PC-9 (cell line): Measurements from ENCODE around the gene OSTN. TPM values are rescaled to one million over a fixed set of nuclear protein-coding genes. Genes with fewer than 3 reads are reported as not detected.

Experiments
- BruUV-seq: library from RNA; stranded (reverse); fragments of 400-500 nt; replicated peaks from 2 replicates; lab custom pipeline; 2021; lab: Mats Ljungman, UMichigan
- CTCF ChIA-PET: fragments of 300-600 bp; sonication (Branson Sonifier 250); formaldehyde crosslinking; loops from one replicate; lab custom pipeline; 2022; ENCODE audit warnings: antibody characterized with exemption; lab: Charles Lee
- POLR2A ChIA-PET: fragments of 300-600 bp; sonication (Branson Sonifier 250); formaldehyde crosslinking; loops from one replicate; lab custom pipeline; 2022; ENCODE audit warnings: antibody characterized with exemption; ENCODE audit not compliant: unreplicated experiment; lab: Charles Lee
- DNase-seq, 2 experiments: peaks; one replicate each; pipeline versions ENCODE4 v3.0.0 to v3.0.0-alpha.2; 2015 to 2022; ENCODE audit warnings: mixed read lengths in 1 of 2
- H2AFZ ChIP-seq: fragments of 200-600 bp; sonication (generic); 2 replicates; pipeline ENCODE4 v1.8.1; 2017; ENCODE audit warnings: antibody characterized with exemption
- H3F3A ChIP-seq: fragments of 200-600 bp; sonication (generic); 2 replicates; pipeline ENCODE4 v1.8.1; 2017; ENCODE audit warnings: antibody characterized with exemption, mild to moderate bottlenecking, low read depth; ENCODE audit not compliant: insufficient read depth
- H3K27ac ChIP-seq: fragments of 200-600 bp; sonication (generic); 2 replicates; pipeline ENCODE4 v1.6.1; 2016; ENCODE audit warnings: mixed run types
- H3K27me3 ChIP-seq: fragments of 200-600 bp; sonication (generic); 2 replicates; pipeline ENCODE4 v1.6.1; 2016; ENCODE audit warnings: low read depth, mixed run types; ENCODE audit not compliant: insufficient read depth
- H3K36me3 ChIP-seq: fragments of 200-600 bp; sonication (generic); 2 replicates; pipeline ENCODE4 v1.6.1; 2016; ENCODE audit warnings: low read depth, mixed run types
- H3K4me1 ChIP-seq: fragments of 200-600 bp; sonication (generic); replicated peaks from 2 replicates; pipeline ENCODE4 v1.6.1; 2016; ENCODE audit warnings: mixed run types; ENCODE audit not compliant: insufficient read depth
- H3K4me2 ChIP-seq: fragments of 200-600 bp; sonication (generic); 2 replicates; pipeline ENCODE4 v1.6.1; 2017; ENCODE audit warnings: mixed run types
- H3K4me3 ChIP-seq: fragments of 200-600 bp; sonication (generic); 2 replicates; pipeline ENCODE4 v1.6.1; 2016; ENCODE audit warnings: mixed run types
- H3K79me2 ChIP-seq: fragments of 200-600 bp; sonication (generic); 2 replicates; pipeline ENCODE4 v1.6.1; 2017; ENCODE audit warnings: low read depth, mixed run types
- H3K9me2 ChIP-seq: fragments of 200-600 bp; sonication (generic); 2 replicates; pipeline ENCODE4 v1.8.1; 2017; ENCODE audit warnings: mild to moderate bottlenecking; ENCODE audit not compliant: insufficient read depth
- H3K9me3 ChIP-seq: fragments of 200-600 bp; sonication (generic); 2 replicates; pipeline ENCODE4 v1.8.1; 2016; ENCODE audit warnings: low read depth; ENCODE audit not compliant: insufficient read depth
- H4K20me1 ChIP-seq: fragments of 200-600 bp; sonication (generic); 2 replicates; pipeline ENCODE4 v1.8.1; 2017; ENCODE audit not compliant: insufficient read depth
- CTCF ChIP-seq: fragments of 200-600 bp; sonication (generic); conservative IDR thresholded peaks from 2 replicates; pipeline ENCODE4 v1.6.1; 2017; ENCODE audit warnings: mixed run types, antibody characterized with exemption, mild to moderate bottlenecking, moderate library complexity
- EZH2 ChIP-seq: fragments of 200-600 bp; sonication (generic); IDR thresholded peaks from 2 replicates; pipeline ENCODE4 v1.8.0; 2017; ENCODE audit warnings: antibody characterized with exemption, low read depth
- intact Hi-C: fragments of 100-400 bp; cut with micrococcal nuclease; formaldehyde crosslinking; loops from one replicate; pipeline ENCODE4 v1.10.0; 2022; ENCODE audit not compliant: unreplicated experiment
- total RNA-seq: library from RNA; stranded (reverse); gene quantifications from 2 replicates; pipeline ENCODE4 v1.2.3, GENCODE V29; 2021

The OSTN gene
- total RNA-seq, 1 experiment from 2014 or later, result not detected

- no peaks in the 10 kb centered on the region for H3K4me1 ChIP-seq
- no TSS peak for BruUV-seq
- TF ChIP-seq EZH2, result no peak
- TF ChIP-seq CTCF, result no peak
- H3K9me3 ChIP-seq, result no peaks in the 10 kb centered on the region
- no peaks in the 10 kb centered on the region for H3K79me2 ChIP-seq
- CTCF ChIA-PET, result no interaction called here
- no peaks in the 10 kb centered on the region for H3K9me2 ChIP-seq
- no peak overlapping the region for H3K27ac ChIP-seq
- POLR2A ChIA-PET, result no interaction called here
- H2AFZ ChIP-seq, result no peak overlapping the region
- DNase-seq, result no peak
- H4K20me1 ChIP-seq, result no peaks in the 10 kb centered on the region
- no peaks in the 10 kb centered on the region for H3F3A ChIP-seq
- H3K4me2 ChIP-seq, result no peak overlapping the region
- H3K27me3 ChIP-seq, result no peaks in the 10 kb centered on the region
- intact Hi-C loops, result no loop called here
- H3K4me3 ChIP-seq, result no peak overlapping the region
- H3K36me3 ChIP-seq, result no peaks in the 10 kb centered on the region
Observed at GRCh38 chr3:191306428-191306827, 107.4 kb downstream of the OSTN start.

GRCh38 chr3:191307341-191307740, 108.3 kb downstream of the OSTN start:
- Histone ChIP-seq H3K9me2 (no peaks in the 10 kb centered on the region), H2AFZ (no peak overlapping the region), H3K79me2 (no peaks in the 10 kb centered on the region), H4K20me1 (no peaks in the 10 kb centered on the region), H3K4me3 (no peak overlapping the region), H3K27me3 (no peaks in the 10 kb centered on the region), H3F3A (no peaks in the 10 kb centered on the region), H3K27ac (no peak overlapping the region), H3K4me1 (no peaks in the 10 kb centered on the region), H3K9me3 (no peaks in the 10 kb centered on the region), H3K4me2 (no peak overlapping the region), H3K36me3 (no peaks in the 10 kb centered on the region)
- ChIA-PET CTCF (no interaction called here), POLR2A (no interaction called here)
- BruUV-seq, result no TSS peak
- DNase-seq, result peak in 1 of 2 experiments; percentile 25
- TF ChIP-seq CTCF (no peak), EZH2 (no peak)
- intact Hi-C loops, result no loop called here

- H3K4me1 ChIP-seq, result no peaks in the 10 kb centered on the region
- H3K4me2 ChIP-seq, result no peak overlapping the region
- DNase-seq, result peak in 1 of 2 experiments; percentile 25
- intact Hi-C loops, result no loop called here
- ChIA-PET POLR2A (interaction anchor here (0.6 kb wide), 1 partner anchor 367 kb away, joined by 3 read pairs; no protein-coding TSS in a partner anchor), CTCF (interaction anchor here (0.7 kb wide), 1 partner anchor 624 kb away, joined by 6 read pairs; no protein-coding TSS in a partner anchor)
- H3K4me3 ChIP-seq, result no peak overlapping the region
- H3F3A ChIP-seq, result no peaks in the 10 kb centered on the region
- H3K9me2 ChIP-seq, result no peaks in the 10 kb centered on the region
- H3K27ac ChIP-seq, result no peak overlapping the region
- no peak overlapping the region for H2AFZ ChIP-seq
- no peaks in the 10 kb centered on the region for H3K9me3 ChIP-seq
- H4K20me1 ChIP-seq, result no peaks in the 10 kb centered on the region
- H3K36me3 ChIP-seq, result no peaks in the 10 kb centered on the region
- no peaks in the 10 kb centered on the region for H3K27me3 ChIP-seq
- H3K79me2 ChIP-seq, result no peaks in the 10 kb centered on the region
- BruUV-seq, result no TSS peak
- TF ChIP-seq EZH2, result no peak
- no peak for TF ChIP-seq CTCF
Observed at GRCh38 chr3:191313296-191313695, 114.3 kb downstream of the OSTN start.
